H9 (cell line): ENCODE results near the gene ULK4. TPM values are rescaled to one million over a fixed set of nuclear protein-coding genes. Genes with fewer than 3 reads are reported as not detected.

Experiments used
- DNase-seq: peaks from one replicate; pipeline ENCODE4 v3.0.0-alpha.2; 2017
- H2AFZ ChIP-seq: one replicate; pipeline ENCODE4 v1.6.1; 2013; ENCODE audit warnings: mild to moderate bottlenecking, low read length, control low read depth, moderate library complexity
- H2AK5ac ChIP-seq: 2 replicates; pipeline ENCODE4 v1.6.1; 2013; ENCODE audit warnings: low read length, control low read depth, mixed read lengths; ENCODE audit not compliant: insufficient read length
- H2BK120ac ChIP-seq: one replicate; pipeline ENCODE4 v1.6.1; 2013; ENCODE audit warnings: low read depth, mild to moderate bottlenecking, low read length, control low read depth, inconsistent platforms; ENCODE audit not compliant: poor library complexity, severe bottlenecking
- H2BK12ac ChIP-seq: 2 replicates; pipeline ENCODE4 v1.6.1; 2013; ENCODE audit warnings: low read length, control low read depth, mixed read lengths, low read depth; ENCODE audit not compliant: insufficient read length
- H2BK15ac ChIP-seq: 2 replicates; pipeline ENCODE4 v1.6.1; 2013; ENCODE audit warnings: low read depth, low read length, control low read depth
- H2BK20ac ChIP-seq: one replicate; pipeline ENCODE4 v1.6.1; 2013; ENCODE audit warnings: low read depth, mild to moderate bottlenecking, low read length, control low read depth, inconsistent platforms; ENCODE audit not compliant: poor library complexity, severe bottlenecking
- H2BK5ac ChIP-seq: 2 replicates; pipeline ENCODE4 v1.6.1; 2013; ENCODE audit warnings: low read length, control low read depth, mixed read lengths; ENCODE audit not compliant: insufficient read length
- H3K14ac ChIP-seq: 2 replicates; pipeline ENCODE4 v1.6.1; 2013; ENCODE audit warnings: low read length, control low read depth; ENCODE audit not compliant: insufficient read depth
- H3K18ac ChIP-seq: 2 replicates; pipeline ENCODE4 v1.6.1; 2013; ENCODE audit warnings: low read depth, mild to moderate bottlenecking, mixed read lengths, low read length, control low read depth; ENCODE audit not compliant: insufficient read length
- H3K23ac ChIP-seq: 2 replicates; pipeline ENCODE4 v1.6.1; 2013; ENCODE audit warnings: low read length, control low read depth, mixed read lengths, low read depth; ENCODE audit not compliant: insufficient read length
- H3K23me2 ChIP-seq: 2 replicates; pipeline ENCODE4 v1.6.1; 2013; ENCODE audit warnings: low read depth, mild to moderate bottlenecking, mixed read lengths, low read length, control low read depth; ENCODE audit not compliant: insufficient read length, poor library complexity, severe bottlenecking
- H3K27ac ChIP-seq: 2 replicates; pipeline ENCODE4 v1.5.1; 2013; ENCODE audit warnings: low read length, control low read depth, mixed read lengths, low read depth; ENCODE audit not compliant: insufficient read length
- H3K27me3 ChIP-seq: 2 replicates; pipeline ENCODE4 v1.6.1; 2013; ENCODE audit warnings: low read length, control low read depth, inconsistent platforms; ENCODE audit not compliant: insufficient read depth
- H3K4ac ChIP-seq: 2 replicates; pipeline ENCODE4 v1.6.1; 2013; ENCODE audit warnings: low read depth, mild to moderate bottlenecking, control low read depth, inconsistent platforms, low read length, moderate library complexity
- H3K4me1 ChIP-seq: 2 replicates; pipeline ENCODE4 v1.6.1; 2013; ENCODE audit warnings: low read length, control low read depth, inconsistent platforms; ENCODE audit not compliant: insufficient read depth
- H3K4me2 ChIP-seq: 2 replicates; pipeline ENCODE4 v1.6.1; 2013; ENCODE audit warnings: low read length, control low read depth, mixed read lengths; ENCODE audit not compliant: insufficient read length, insufficient read depth
- H3K56ac ChIP-seq: 2 replicates; pipeline ENCODE4 v1.6.1; 2013; ENCODE audit warnings: low read depth, mild to moderate bottlenecking, mixed read lengths, low read length, control low read depth; ENCODE audit not compliant: insufficient read length
- H3K79me1 ChIP-seq: 2 replicates; pipeline ENCODE4 v1.6.1; 2013; ENCODE audit warnings: low read depth, mild to moderate bottlenecking, moderate library complexity, low read length, control low read depth, inconsistent platforms; ENCODE audit not compliant: insufficient read depth, poor library complexity, severe bottlenecking
- H3K79me2 ChIP-seq: 2 replicates; pipeline ENCODE4 v1.6.1; 2013; ENCODE audit warnings: low read length, control low read depth, inconsistent platforms; ENCODE audit not compliant: insufficient read depth
- H3K9ac ChIP-seq: 2 replicates; pipeline ENCODE4 v1.6.1; 2013; ENCODE audit warnings: low read length, control low read depth, mixed read lengths; ENCODE audit not compliant: insufficient read length; ENCODE audit errors: extremely low read depth
- H3K9me3 ChIP-seq: one replicate; pipeline ENCODE4 v1.6.1; 2013; ENCODE audit warnings: low read depth, low read length, inconsistent platforms; ENCODE audit not compliant: control insufficient read depth
- H3T11ph ChIP-seq: one replicate; pipeline ENCODE4 v1.6.1; 2013; ENCODE audit warnings: mild to moderate bottlenecking, low read length, control low read depth, inconsistent platforms
- H4K20me1 ChIP-seq: one replicate; pipeline ENCODE4 v1.6.1; 2013; ENCODE audit not compliant: control insufficient read depth, insufficient read length, insufficient read depth
- H4K5ac ChIP-seq: 2 replicates; pipeline ENCODE4 v1.6.1; 2013; ENCODE audit warnings: low read depth, mild to moderate bottlenecking, mixed read lengths, low read length, control low read depth; ENCODE audit not compliant: insufficient read length
- H4K8ac ChIP-seq: replicated peaks from 2 replicates; pipeline ENCODE4 v1.6.1; 2013; ENCODE audit warnings: low read length, control low read depth, mixed read lengths, low read depth; ENCODE audit not compliant: insufficient read length
- H4K91ac ChIP-seq: 2 replicates; pipeline ENCODE4 v1.6.1; 2013; ENCODE audit warnings: low read depth, mild to moderate bottlenecking, moderate library complexity, mixed read lengths, low read length, control low read depth; ENCODE audit not compliant: insufficient read length
- H3K27ac Mint-ChIP-seq, 3 experiments: 2 replicates in 2 of 3; 3 replicates in 1 of 3; pipeline ENCODE4 v1.8.0; 2020 to 2021; ENCODE audit warnings: mixed read lengths in 3 of 3, mild to moderate bottlenecking in 1 of 3, moderate library complexity in 1 of 3
- H3K27me3 Mint-ChIP-seq: 2 replicates; pipeline ENCODE4 v1.8.0; 2021; ENCODE audit warnings: low read depth, mild to moderate bottlenecking, moderate library complexity, mixed read lengths
- H3K36me3 Mint-ChIP-seq, 3 experiments: 2 replicates in 2 of 3; 3 replicates in 1 of 3; pipeline ENCODE4 v1.8.0; 2020 to 2021; ENCODE audit warnings: low read depth in 3 of 3, mixed read lengths in 3 of 3; ENCODE audit not compliant: insufficient read depth in 1 of 3
- H3K4me1 Mint-ChIP-seq, 2 experiments: 2 replicates each; pipeline ENCODE4 v1.8.0; 2020; ENCODE audit warnings: mixed read lengths in 2 of 2
- H3K4me3 Mint-ChIP-seq, 2 experiments: 2 replicates in 1 of 2; 3 replicates in 1 of 2; pipeline ENCODE4 v1.8.0; 2020 to 2021; ENCODE audit warnings: mild to moderate bottlenecking in 2 of 2, mixed read lengths in 2 of 2, moderate library complexity in 1 of 2
- H3K9me3 Mint-ChIP-seq, 2 experiments: 2 replicates in 1 of 2; 3 replicates in 1 of 2; pipeline ENCODE4 v1.8.0; 2020; ENCODE audit warnings: mild to moderate bottlenecking in 2 of 2, mixed read lengths in 2 of 2, moderate library complexity in 1 of 2
- WGBS: extraction: QIAGEN DNeasy Blood & Tissue Kit; methylation state at CpG from one replicate; pipeline ENCODE4 v1.1.7; 2013; ENCODE audit warnings: missing lambda C conversion rate, low lambda C conversion rate, mixed read lengths; ENCODE audit not compliant: insufficient read length; ENCODE audit errors: extremely low coverage; 5-methylcytosine and 5-hydroxymethylcytosine counted together
- total RNA-seq: library from RNA; stranded (reverse); gene quantifications from 2 replicates; pipeline ENCODE4 v1.2.1, GENCODE V29; 2021
- TF ChIP-seq, protein P1 (sequence below): fragments of 200-600 bp; sonication (generic); conservative IDR thresholded peaks from 3 replicates; pipeline ENCODE4 v1.8.0; 2021; ENCODE audit warnings: antibody characterized with exemption, mild to moderate bottlenecking

Gene ULK4
- total RNA-seq, 1 experiment from 2014 or later: 12.9 TPM

DNA sequence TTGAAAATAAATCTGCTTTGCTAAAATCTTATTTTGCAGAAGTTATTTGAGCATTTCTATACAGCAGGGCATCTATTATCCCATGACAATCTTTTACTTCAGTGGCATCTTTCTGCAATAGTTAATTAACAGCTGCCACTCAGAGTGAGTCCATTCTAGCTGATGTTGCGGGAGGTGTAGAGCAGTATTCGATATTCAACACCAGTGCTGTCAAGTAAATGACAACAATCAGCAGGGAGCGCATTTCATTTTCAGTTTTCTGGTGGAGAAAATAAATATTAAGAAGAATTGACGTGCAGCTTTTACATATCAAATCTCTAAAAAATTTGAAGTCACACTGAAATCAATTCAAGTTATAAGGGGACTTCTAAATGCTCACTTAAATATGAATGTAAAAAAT is 476.4 kb downstream of the ULK4 start:
- Histone ChIP-seq H3K4me1 (peaks cover 3% of the 10 kb centered on the region; the same call in 1 of the 2 replicates), H3K27ac (no peak overlapping the region), H3K4ac (no peak overlapping the region), H3K56ac (no peak overlapping the region), H2BK120ac (no peak overlapping the region), H3K18ac (no peak overlapping the region), H3K9ac (no peak overlapping the region), H2BK15ac (no peak overlapping the region), H4K8ac (no peak overlapping the region), H3K79me1 (no peaks in the 10 kb centered on the region), H3K23me2 (no peaks in the 10 kb centered on the region), H2BK12ac (no peak overlapping the region), H4K5ac (no peak overlapping the region), H2BK20ac (no peak overlapping the region), H2AK5ac (no peak overlapping the region), H4K91ac (no peak overlapping the region), H3K14ac (no peak overlapping the region), H2BK5ac (no peak overlapping the region), H3K4me2 (no peak overlapping the region), H2AFZ (no peak overlapping the region), H3K79me2 (no peaks in the 10 kb centered on the region), H3T11ph (no peak overlapping the region), H3K23ac (no peak overlapping the region), H3K9me3 (no peaks in the 10 kb centered on the region), H3K27me3 (no peaks in the 10 kb centered on the region), H4K20me1 (no peaks in the 10 kb centered on the region)
- Mint-ChIP-seq H3K27ac (no peak overlapping the region), H3K4me3 (no peak overlapping the region), H3K36me3 (peaks cover 0 to 4% (median 0%) of the 10 kb centered on the region in 3 experiments; a peak in 2 of 7 replicates), H3K27me3 (no peaks in the 10 kb centered on the region), H3K4me1 (peaks cover 18 to 23% of the 10 kb centered on the region in 2 experiments), H3K9me3 (no peaks in the 10 kb centered on the region; a peak in 2 of 5 replicates)
- TF ChIP-seq, protein P1, sequence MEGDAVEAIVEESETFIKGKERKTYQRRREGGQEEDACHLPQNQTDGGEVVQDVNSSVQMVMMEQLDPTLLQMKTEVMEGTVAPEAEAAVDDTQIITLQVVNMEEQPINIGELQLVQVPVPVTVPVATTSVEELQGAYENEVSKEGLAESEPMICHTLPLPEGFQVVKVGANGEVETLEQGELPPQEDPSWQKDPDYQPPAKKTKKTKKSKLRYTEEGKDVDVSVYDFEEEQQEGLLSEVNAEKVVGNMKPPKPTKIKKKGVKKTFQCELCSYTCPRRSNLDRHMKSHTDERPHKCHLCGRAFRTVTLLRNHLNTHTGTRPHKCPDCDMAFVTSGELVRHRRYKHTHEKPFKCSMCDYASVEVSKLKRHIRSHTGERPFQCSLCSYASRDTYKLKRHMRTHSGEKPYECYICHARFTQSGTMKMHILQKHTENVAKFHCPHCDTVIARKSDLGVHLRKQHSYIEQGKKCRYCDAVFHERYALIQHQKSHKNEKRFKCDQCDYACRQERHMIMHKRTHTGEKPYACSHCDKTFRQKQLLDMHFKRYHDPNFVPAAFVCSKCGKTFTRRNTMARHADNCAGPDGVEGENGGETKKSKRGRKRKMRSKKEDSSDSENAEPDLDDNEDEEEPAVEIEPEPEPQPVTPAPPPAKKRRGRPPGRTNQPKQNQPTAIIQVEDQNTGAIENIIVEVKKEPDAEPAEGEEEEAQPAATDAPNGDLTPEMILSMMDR: no peak
- no peak for DNase-seq
- WGBS: no CpG with 5 or more reads among the region's 4 CpGs
